Breast epithelium (tissue), 3 donors: ENCODE measurements around the gene SULT1A1.
"Not testable (repeated sequence)": the region's sequence is repeated elsewhere in the genome, so short reads cannot be mapped to it uniquely, and the experiment has no call there.

Source experiments
- CTCF ChIP-seq, 3 donors: fragments of 450-650 bp; IDR thresholded peaks; one replicate each; pipeline ENCODE4 v1.5.1; 2016 to 2017; ENCODE audit warnings: antibody characterized with exemption in 3 of 3, mild to moderate bottlenecking in 3 of 3, moderate library complexity in 3 of 3
- POLR2A ChIP-seq: fragments of 450-650 bp; IDR thresholded peaks from one replicate; pipeline ENCODE4 v1.6.1; 2016; ENCODE audit warnings: antibody characterized with exemption, mild to moderate bottlenecking, moderate library complexity
- POLR2AphosphoS5 ChIP-seq, 3 donors: sonication (generic); formaldehyde crosslinking; IDR thresholded peaks; one replicate each; pipeline ENCODE4 v1.6.1; 2017; ENCODE audit warnings: antibody characterized with exemption in 3 of 3

GRCh38 chr16:28608496-28608808 lies 1.4 kb downstream of the SULT1A1 start:
- TF ChIP-seq CTCF (IDR thresholded peaks at IDR 0.05); POLR2AphosphoS5 (IDR thresholded peaks at IDR 0.05); POLR2A: not testable (repeated sequence)
